Coronary artery (tissue), 2 donors: Measurements from ENCODE around the gene USP10.
"Not testable (repeated sequence)": the region's sequence is repeated elsewhere in the genome, so short reads cannot be mapped to it uniquely, and the experiment has no call there.

Experiments used
- DNase-seq: peaks from one replicate; pipeline ENCODE4 v3.0.0-alpha.2; 2017; ENCODE audit warnings: low spot score
- H3K27ac ChIP-seq, 2 donors: fragments of 200-600 bp; sonication (generic); one replicate each; pipeline ENCODE4 v1.5.1; 2016 to 2019
- H3K4me3 ChIP-seq: fragments of 200-600 bp; sonication (generic); 2 replicates; pipeline ENCODE4 v1.5.1; 2016; ENCODE audit warnings: mild to moderate bottlenecking, moderate library complexity
- TF ChIP-seq, protein P1 (sequence below): fragments of 200-600 bp; sonication (generic); IDR thresholded peaks from one replicate; pipeline ENCODE4 v1.5.1; 2019; ENCODE audit warnings: antibody characterized with exemption

The USP10 gene

DNA sequence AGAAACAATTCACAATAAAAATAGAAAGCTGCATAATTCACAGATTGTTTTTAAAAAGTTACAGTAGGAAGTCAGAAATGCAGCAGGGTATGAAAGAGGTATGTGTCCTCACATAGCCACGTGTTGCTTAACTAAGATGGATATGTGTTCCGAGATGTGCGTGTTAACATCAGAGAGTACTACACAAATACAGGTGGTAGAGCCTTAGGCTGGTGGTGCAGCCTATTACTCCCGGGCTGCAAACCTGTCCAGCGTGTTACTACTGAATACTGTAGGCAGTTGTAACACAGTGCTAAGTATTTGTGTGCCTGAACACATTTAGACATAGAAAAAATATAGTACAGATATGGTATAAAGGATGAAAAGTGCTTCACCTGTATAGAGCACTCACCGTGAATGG, 46.4 kb downstream of the USP10 start:
- H3K27ac ChIP-seq = no peak overlapping the region
- DNase-seq = no peak
- H3K4me3 ChIP-seq = no peak overlapping the region
- TF ChIP-seq, protein P1, sequence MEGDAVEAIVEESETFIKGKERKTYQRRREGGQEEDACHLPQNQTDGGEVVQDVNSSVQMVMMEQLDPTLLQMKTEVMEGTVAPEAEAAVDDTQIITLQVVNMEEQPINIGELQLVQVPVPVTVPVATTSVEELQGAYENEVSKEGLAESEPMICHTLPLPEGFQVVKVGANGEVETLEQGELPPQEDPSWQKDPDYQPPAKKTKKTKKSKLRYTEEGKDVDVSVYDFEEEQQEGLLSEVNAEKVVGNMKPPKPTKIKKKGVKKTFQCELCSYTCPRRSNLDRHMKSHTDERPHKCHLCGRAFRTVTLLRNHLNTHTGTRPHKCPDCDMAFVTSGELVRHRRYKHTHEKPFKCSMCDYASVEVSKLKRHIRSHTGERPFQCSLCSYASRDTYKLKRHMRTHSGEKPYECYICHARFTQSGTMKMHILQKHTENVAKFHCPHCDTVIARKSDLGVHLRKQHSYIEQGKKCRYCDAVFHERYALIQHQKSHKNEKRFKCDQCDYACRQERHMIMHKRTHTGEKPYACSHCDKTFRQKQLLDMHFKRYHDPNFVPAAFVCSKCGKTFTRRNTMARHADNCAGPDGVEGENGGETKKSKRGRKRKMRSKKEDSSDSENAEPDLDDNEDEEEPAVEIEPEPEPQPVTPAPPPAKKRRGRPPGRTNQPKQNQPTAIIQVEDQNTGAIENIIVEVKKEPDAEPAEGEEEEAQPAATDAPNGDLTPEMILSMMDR = no peak

DNA sequence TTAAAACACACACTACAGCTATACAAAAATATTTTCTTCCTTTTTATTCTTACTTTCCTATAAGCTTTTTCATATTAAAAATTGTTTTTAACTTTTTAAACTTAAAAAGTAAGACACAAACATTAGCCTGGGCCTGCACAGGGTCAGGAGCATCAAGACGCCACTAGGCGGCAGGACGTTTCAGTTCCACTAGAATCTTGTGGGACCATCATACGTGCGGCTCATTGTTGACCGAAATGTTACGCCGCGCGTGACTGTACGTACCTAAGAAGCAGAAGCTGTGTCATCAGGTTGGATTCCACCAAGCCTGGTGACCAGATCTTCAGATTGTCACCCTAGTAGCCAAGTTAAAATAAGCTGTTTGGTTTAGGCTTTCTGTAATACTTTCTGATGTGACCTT, 47.1 kb downstream of the USP10 start:
- Histone ChIP-seq H3K27ac (no peak overlapping the region), H3K4me3 (no peak overlapping the region)
- DNase-seq = no peak
- TF ChIP-seq, protein P1 = no peak

DNA sequence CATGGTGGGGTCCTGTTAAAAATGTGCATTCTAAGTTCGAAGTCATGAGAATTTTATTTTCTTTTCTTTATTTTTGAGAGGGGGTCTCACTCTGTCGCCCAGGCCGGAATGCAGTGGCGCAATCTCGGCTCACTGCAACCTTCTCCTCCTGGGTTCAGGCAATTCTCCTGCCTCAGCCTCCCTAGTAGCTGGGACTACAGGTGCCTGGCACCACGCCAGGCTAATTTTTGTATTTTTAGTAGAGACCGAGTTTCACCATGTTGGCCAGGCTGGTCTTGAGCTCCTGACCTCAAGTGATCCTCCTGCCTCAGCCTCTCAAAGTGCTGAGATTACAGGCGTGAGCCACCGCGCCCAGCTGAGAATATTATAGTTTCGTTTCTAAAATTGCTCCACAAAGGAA, 48.4 kb downstream of the USP10 start:
- H3K4me3 ChIP-seq, DNase-seq, H3K27ac ChIP-seq: not testable (repeated sequence)

DNA sequence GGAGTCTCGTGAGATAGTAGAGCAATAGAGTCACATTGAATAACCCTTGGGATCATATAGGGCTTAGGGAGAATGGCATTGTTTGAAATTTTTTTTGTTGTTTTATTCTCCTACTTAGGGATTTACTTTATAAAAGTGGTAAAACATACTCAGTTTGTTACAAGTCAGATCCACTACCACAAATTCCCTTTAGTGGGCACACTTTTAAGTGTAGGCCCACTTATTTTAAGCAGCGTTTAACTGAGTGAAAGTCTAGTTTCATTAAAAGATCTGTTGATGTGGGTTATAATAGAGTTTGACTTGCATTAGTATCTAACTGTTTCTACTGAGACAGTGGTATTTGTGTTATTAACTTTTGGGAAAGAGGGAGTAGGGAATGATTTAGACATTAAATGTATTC, 49.3 kb downstream of the USP10 start:
- DNase-seq = no peak
- no peak overlapping the region for H3K4me3 ChIP-seq
- H3K27ac ChIP-seq = no peak overlapping the region
- TF ChIP-seq, protein P1 = no peak

DNA sequence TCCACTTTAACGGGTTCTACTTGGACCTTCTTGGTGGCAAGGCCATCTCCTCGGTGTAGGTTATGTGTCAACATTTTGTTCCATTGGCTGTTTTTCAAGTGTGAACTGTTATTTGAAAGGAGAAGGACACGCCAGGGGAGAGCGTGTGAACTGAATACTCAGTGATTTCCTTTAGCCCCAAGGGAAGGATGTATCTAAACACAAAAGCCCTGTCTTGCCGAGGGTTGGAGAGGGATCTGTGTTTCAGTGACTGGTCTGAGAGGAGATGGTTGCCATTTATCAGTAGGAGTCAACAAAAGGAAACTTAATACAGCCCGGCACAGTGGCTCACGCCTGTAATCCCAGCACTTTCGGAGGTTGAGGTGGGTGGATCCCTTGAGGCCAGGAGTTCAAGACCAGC, 50.0 kb downstream of the USP10 start:
- TF ChIP-seq, protein P1 = no peak
- Histone ChIP-seq H3K27ac (no peak overlapping the region), H3K4me3 (no peak overlapping the region)
- no peak for DNase-seq

DNA sequence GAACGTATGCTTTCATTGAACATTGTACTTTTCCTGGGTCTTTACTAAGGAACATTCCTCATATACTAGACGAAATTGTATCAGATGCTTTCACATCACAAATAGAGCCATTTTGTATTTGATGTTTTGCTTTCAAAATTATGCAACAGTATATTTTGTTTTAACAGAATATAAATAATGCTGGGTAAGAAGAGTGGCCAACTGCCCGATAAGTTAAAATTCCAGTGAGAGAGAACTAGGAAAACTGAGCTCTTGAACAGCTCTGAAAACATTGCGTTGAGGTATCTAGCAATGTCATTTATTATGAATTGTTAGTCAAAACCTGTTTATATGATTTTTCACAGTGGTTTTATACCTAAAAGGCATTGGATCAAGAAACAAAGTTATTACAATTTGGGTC, 50.8 kb downstream of the USP10 start:
- H3K4me3 ChIP-seq = no peak overlapping the region
- no peak overlapping the region for H3K27ac ChIP-seq
- no peak for DNase-seq
- TF ChIP-seq, protein P1 = no peak

DNA sequence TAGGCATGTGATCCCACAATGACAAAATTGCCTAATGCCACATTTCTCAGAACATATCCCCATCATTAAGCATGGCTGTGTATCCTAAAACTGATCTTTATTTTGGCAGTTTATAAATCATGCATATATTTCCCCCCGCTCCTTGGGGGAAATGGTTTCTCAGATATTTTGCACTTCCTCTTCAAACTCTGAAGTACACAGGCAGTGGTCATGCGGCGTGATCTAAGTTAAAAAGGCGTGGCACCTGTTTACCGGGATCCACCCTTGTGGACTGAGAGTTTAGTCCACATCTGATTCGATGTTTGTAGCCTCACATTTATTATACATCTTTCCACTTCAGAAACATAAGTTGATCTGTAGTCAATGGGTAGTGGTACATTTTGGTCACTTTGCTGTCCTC, 51.4 kb downstream of the USP10 start:
- Histone ChIP-seq H3K4me3 (no peak overlapping the region), H3K27ac (no peak overlapping the region)
- DNase-seq = no peak
- TF ChIP-seq, protein P1 = no peak

DNA sequence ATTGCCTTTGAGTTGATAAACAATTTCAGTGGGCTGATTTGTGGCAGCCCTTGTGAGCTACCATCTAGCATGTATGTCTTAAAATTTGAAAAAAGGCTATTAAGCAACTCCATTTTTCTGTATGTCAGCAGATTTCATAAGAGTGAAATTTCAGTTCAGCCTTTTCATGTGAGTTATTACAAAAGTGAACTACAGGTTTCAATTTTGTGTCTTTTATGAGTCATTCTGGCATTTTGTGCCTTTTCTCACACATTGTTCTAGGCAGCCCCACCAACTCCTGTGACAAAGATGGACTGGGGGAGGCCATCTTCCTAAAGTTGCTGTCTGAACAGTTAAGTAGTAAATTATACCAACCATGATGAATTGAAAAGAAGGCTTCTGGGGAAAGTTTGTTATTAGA, 52.1 kb downstream of the USP10 start:
- no peak overlapping the region for H3K27ac ChIP-seq
- DNase-seq = no peak
- no peak overlapping the region for H3K4me3 ChIP-seq
- TF ChIP-seq, protein P1 = no peak
